ENCODE data around the gene TXNDC11.

Gene TXNDC11

DNA sequence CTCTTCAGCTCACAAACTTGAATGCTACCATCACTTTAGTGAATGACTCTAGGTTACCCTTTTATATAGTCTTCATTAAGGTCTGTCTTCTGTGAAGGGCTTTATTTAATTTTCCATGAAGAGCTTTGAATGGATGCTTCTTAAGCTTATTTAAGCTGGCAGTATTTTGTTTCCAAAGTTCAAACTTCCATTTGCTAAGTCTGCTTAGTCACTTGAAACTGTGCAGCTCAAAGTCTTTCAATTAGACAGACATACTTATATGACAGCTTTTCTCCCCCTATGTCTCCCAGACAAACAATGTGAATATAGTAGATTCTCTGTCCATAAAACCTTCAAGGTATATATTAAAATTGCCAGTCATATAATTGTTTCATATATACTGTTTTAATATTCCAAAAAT, 23.5 kb downstream of the TXNDC11 start:
- DNase-seq: no peak

DNA sequence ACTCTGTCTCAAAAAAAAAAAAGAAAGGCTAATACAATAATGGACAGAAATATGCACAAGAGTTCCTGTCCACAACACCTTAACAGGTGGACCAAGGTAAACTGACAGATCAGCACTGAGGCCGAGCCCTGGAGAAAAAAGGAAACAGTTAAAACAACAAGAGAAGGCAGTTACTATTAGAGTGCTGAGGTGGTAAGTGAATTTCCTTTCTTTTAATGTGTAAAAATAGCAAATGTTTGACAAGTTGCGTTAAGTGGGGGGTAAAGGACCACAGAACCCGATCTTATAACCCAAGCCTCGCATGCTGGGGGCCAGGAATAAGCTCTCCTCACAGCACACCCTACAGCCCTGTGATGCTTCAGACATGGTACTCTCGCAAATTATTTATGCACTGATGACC, 24.8 kb downstream of the TXNDC11 start:
- no peak for DNase-seq

DNA sequence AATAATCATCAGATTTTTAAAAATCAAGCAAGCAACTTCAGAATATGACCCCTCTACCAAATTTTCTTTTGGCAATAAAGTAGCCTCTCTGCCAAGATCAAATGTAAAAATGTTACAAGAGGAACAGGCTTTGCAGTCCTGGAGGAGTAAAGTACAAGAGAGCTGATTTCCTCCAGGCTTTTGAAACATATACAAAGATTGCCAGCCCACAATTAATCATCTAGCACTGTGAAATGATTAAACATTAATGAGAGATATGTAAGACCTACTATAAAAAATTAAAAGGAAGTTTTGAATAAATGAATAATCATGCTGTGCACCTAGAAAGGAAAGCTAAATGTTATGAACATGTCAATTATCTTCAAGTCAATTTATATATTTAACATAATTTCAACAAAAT, 26.3 kb downstream of the TXNDC11 start:
- no peak for DNase-seq

DNA sequence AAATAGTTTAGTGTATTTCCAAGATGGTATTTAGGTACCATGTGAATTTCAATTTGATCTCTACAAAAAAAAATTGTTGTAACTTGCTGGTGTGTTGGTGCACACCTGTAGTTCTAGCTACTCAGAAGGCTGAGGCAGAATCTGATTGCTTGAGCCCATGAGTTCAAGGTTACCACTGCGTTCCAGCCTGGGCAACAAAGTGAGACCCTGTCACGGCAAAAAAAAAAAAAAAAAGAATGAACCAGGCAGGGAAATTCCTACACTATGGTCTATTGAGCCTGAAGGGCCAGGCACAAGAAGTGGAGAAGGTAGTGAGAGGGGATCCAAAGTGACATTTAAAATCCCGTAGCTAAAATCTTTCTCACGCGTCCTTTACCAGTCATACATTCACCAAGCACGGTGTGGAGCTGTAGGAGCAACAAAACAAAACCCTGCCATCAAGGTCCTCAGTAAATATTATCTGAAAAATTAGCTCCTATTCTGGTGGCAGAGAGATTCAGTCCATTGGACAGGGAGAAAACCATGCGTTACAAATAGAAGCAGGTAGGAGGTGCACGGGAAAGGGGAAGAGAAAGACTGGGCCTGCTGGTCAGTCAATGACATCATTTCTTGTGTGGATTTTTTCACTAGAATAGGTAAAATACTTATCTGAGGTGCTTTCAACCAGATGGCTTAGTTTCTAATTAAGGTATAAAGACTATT, 27.3 kb downstream of the TXNDC11 start:
- DNase-seq: no peak

DNA sequence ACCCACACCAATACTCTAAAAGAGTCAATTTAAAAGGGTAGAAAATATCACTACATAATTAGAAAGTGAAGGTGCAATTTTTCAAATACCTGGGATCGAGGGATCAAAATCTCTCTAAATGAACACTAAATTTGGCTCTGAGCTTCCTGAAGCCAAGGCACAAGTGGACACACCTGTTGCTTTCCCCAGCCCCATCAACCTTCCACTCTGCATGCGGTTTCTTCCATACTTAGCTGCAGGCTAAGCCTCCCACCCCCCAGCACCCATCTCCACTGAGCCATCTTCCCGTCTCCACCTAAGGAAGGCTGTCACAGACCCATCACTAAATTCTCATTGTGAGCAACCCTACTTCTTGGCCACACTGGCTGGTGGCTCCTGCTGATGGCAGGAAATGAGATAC, 30.5 kb downstream of the TXNDC11 start:
- no peak for DNase-seq

DNA sequence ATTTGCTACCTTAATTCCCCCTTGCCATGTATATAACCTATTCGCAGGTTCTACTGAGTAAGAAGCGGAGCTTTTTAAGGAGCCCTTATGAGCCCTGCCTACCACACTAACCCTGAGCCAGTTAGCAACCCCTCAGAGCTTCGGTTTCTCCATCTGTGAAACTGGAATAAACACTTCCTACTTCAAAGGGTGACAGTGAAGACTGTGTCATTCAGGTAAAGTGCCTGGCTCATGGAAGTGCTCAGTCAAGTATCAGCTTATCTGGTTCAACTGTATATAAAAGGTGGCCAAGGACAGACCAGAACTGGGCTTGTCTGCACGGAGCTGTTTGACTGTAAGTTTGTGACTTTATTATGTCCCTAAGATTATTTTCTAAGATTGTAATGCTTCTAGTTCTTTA, 31.0 kb downstream of the TXNDC11 start:
- no peak for DNase-seq

DNA sequence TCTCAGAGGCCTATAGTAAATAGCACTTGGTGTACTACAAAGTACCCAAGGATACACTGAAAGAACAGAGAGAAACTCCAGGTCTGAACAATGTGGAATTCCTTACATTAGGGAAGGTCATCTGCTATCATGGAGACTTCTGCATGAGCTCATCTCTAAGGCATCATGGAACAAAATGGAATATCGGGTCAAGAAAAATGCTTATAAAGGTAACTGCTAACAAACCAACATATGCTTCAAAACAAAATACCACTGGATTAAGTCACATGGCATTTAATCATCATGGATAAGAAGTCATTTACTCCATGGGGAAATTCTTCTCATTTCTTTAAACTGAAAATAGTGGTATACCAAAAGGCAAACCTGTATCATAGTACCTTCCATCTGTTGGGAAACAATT, 34.2 kb downstream of the TXNDC11 start:
- no peak for DNase-seq

DNA sequence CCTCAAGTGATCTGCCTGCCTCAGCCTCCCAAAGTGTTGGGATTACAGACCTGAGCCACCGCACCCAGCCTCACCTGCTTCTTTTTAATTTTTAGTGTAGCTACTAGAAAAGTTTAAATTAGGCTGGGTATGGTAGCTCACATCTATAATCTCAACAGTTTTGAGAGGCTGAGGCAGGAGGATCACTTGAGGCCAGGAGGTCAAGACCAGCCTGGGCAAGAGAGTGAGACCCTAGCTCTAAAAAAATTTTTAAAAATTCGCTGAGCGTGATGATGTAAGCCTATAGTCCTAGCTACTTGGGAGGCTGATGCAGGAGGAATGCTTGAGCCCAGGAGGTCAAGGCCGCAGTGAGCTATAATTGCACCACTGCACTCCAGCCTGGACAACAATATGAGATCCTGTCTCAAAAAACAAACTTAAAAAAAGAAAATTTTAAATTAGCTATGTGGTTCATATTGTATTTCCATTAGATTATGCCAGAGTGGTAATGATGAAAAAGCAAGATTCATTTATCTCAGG, 34.9 kb downstream of the TXNDC11 start:
- DNase-seq: no peak

DNA sequence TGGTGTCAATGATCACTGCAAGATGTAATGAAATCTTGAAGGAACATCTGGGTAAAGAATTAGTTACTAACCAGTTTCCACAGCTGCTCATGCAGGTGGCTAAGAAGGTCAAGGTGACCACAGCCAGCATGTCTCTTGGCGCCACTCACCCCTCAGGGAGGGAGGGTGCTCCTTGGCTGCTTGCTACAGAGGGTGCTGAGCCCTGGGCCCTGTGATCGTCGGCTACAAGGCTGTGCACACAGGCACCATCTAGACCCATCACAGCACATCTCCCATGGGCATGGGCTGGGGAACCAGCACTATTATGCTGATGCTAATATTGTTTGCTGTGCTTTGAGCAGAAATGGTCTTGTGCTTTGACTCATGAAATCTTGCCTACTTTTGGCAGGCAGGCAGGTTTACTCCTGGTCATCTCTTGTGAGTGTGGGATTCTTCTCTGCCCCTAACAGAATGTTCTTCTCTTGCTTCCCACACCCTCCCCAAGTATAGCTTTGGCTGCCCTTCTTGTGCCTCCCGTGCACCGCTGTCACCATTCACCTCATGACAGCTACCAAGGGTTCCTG, 36.4 kb downstream of the TXNDC11 start:
- DNase-seq: no peak

DNA sequence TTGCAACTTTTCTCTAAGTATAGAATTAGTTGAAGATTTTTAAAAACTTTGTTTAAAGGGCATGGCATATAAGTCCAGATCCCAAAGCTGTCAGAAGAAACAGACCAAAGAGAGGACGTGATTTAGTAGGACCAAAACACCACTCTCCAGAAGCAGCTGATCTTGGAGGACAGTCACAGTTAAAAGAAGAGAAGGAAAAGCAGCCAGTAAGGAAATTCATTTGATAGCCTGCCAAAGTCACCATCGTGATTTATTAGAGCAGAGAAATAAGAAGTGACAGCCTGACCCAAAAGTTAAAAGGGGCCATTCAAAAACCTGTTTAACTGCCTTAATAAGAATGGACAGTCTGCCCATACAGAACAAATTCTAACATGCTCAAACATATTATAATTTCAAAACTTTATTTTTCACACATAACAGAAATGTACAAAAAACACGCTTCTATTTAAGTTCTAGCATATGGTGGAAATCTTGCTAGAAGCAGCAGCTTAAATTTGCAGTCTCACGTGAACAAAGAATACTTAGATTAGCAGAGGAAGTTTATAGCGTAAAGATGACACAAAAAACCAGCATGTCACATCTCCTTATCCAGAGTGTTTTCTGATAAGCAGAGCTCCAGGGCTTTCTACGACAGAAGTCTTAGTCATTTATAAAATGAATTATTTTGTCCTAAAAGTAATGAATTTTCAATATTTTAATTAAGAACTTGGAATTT, 37.2 kb downstream of the TXNDC11 start:
- DNase-seq: no peak

DNA sequence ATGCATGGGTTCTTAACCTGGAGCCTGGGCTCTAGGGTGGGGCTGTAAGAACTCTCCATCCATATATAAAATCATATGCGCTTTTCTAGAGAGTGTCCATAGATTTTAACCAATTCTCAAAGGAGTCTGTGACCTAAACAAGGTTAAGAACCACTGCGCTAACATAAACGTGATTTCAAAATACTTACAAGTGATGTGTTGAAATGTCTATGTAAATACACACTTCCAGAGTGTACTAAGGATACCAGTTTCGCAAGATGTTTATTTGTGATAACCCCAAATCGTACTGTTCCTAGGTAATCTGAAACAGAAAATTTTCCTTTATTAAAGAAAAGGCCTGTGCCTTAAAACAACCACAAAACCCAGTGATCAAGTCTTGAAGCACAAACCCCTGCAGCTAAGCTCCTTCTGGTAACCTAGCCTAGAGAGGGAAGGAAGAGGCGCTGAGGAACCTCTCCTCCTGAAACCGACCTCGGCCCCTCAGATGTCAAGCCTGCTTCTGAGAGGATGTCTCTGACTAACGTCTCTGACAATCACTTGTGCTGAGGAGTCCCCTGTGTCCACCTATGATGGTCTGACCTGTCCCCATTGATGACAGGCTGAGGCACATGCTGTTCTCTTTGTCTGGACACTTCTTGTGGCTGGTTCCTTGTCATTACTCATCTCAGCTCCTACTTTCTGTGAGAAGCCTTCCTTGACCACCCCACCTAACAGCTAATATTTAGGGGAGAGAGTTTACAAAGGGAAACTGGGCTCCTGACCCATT, 42.2 kb downstream of the TXNDC11 start:
- DNase-seq: no peak

DNA sequence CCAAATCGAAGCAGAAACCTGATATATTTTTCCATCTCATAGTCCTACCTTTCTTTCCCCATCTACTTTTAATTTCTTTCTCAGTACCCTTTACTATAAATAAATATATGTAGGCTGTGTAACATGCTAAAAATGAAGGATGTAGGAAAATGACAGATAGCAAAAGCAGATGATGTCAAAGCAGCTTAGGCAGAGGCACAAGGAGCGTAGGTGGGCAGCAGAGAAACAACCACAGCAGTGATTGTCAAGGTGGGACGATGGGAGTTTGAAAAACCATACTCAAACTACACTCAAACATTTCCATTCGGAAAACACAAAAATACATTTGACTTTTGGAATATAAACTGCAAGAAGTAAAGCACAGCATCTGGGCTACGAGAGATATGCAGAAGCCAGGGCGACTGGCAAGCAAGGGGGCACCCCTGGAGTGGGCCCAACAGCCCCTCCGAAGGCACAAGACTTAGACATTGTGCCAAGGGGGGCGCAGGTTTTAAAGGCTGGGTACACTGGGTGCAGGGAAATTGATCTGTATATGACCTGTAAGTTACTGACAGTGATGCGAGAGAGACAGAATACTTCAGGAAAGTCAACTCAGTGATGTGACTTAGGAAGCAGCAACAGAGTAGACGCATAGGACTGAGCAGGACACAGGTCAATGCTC, 43.3 kb downstream of the TXNDC11 start:
- DNase-seq: no peak

DNA sequence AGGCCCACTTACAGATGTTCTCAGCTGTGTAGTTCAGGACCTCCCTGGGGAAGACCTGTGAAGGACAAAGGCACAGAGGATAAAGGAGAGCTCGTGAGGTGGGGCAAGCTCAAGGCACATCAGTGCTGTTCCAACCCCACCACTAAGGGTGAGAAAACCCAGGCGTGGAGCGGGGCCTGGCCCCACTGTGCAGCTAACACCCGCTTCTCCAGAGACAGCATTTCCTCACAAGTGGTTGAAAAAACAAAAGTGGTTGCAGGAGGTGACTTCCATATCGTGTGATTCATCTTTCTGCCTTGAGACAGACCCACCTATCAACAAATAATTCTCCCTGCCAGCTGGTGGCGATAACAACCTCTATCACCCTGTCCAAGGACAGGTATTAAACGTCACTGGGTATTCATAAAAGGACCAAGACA, 44.4 kb downstream of the TXNDC11 start:
- DNase-seq: no peak

DNA sequence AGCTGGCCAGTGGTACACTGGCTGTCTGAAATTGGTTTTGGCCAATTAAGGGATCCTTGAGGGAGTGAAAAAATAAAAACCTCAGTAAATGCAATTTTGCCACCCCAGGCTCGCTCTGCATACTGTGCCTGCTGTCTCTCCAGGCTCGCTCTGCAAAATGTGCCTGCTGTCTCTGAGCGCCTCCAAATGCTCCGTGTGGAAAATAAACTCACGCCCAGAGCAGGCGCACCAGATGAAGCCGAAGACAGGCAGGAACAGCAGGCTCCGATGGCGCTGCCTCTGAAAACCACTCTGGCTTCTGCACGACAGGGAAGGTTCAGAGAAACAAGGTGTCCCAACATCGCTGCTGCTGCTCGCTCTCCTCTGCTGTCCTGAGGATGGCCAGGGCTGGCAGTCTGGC, 45.3 kb downstream of the TXNDC11 start:
- DNase-seq: no peak

DNA sequence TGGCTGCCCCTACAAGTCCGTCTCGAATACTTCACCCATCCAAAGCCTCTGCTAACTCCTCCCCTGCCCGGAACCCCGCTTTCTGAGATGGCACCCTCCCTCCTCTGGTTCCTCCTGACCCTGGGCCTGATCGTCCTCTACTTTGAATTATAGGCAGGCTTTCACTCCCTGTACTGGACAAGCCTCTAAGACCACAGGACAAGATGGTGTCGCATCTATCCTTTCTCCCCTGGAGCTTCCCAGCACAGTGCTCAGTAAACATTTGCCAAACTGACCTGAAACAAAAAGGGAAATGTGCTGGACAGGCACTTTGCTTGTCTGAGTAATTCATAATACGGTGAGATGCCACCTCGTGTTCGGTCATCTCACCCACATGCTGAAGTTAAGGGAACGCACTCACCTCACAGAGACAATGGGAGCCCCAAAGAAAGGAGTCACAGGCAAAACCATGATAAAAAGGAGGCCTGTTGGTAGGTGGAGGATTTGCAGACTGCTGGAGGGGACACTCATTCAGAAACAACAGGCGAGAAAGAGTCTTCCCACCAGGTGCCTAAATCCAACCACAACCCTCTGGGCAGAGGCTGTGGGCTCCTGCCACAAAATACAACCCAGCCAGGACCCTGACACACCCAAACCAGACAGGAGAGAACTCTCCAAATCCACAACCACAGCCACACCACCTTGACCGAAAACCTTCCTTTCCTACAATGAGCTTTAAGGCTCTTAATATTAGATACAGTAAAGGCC, 46.2 kb downstream of the TXNDC11 start:
- no peak for DNase-seq

DNA sequence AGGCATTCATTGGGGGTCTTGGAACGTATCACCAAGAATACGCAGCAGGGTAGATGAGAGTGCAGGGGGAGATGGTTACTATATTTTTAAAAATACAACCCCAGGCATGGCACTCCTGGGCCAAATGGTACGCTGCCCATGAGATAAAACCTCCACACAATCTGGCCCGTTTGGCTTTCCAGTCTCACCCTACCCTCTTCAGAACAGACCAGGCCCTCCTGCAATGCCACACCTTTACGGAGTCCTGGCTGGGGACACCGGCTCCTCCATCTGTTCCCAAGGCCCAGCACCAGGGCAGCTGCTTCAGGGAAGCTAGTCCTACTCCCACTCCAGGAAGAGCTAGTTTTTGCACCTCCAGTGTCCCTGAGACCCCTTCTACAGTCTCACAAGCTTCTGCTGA, 50.0 kb downstream of the TXNDC11 start:
- no peak for DNase-seq

DNA sequence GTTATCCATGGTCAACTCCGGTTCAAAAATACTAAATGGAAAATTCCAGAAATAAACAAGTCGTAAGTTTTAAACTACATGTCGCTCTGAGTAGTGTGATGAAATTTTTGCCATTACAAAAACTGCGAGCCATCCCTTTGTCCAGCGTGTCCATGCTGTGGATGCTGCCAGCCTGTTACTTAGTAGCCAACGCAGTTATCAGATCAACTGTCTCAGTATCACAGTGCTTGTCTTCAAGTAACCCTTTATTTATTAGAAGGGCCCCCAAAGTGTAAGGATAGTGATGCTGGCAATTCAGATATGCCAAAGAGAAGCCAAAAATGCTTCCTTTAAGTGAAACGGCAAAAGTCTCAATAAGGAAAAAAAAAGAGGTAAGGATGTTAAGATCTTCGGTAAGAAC, 50.5 kb downstream of the TXNDC11 start:
- DNase-seq: no peak

DNA sequence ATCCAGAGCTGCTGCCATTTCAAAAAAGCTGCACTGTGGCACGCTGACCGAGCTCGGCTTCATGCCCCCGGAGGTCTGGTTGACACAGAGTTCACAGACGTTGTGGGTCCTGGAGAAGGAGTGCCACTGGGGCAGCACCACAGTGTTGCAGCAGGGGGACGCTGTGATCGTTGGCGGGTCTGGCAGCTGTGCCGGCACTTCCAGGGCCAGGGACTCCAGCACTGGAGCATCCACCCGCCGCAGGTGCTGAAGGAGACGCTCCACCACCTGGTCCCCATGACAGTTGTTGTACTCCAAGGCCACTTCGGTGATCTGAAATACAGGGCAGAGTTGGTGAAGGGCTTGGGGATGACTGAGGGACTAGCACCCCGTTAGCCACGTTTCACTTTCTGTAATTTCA, 50.9 kb downstream of the TXNDC11 start:
- DNase-seq: no peak

DNA sequence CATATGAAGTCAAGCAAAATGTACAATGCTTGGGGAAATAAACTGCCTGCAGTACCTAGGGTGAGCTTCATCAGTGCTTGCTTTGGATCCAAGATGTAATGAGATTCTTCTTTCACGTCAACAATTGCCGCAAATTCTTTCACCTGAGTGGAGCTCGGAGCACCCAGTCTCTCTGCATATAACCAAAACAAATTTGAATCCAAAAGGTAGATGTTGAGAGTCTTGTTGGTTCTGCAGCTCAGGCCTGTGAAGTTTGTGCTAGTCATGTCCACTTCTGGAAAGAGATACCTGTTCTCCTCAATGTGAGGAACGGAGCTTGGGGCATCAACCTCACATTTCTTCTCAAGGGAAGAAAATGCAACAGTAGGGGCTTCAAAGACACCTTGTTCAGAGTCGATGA, 51.4 kb downstream of the TXNDC11 start:
- no peak for DNase-seq

DNA sequence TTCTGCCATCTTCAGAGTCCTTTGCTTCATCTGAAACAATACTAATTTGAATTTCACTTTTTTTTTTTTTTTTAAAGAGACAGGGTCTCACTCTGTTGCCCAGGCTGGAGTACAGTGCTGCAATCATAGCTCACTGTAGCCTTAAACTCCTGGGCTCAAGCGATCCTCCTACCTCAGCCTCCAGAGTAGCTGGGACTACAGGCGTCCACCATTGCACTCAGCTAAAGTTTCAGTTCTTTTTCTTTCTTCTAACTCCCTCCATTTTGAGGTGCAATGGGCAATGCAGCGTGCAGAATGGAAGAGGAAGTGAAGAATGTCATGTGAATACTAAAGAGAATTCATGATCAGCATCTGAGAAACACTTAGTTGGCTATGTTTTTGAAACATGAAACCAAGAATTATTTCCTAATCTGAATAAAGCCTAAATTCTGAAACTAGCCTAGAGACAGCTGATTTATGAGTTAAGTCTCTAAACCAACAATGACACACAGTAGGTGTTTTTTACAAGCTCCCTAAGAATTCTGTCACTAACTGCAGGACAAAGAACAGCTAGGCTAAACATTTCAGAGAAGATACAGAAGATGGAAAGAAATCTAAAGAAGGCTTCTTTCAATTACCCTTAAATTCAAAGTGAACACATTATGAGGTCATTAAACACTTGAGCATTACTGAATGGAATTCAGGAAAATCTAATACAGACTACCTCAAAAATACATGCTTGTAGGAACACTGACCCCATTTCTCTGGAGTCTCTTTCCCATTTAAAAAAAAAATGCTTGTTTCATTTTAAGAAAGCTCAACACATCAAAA, 53.4 kb downstream of the TXNDC11 start:
- DNase-seq: no peak

DNA sequence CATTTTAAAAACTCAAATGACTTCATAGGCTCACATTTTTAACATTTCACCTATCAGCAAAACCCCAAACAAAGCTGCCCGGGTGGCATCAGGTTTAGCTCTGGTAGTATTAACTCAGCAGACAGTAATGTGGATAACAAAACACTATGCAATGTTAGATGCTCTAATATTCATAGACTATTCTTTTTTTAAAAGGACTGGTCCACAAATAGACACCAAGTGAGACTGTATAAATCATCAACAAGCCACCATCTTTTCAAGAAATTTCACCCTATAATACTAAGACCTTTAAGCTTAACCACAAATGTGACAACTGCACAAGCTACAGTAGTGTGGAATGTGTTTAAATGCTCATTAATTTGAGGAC, 54.2 kb downstream of the TXNDC11 start:
- no peak for DNase-seq

Data from NCI-H2081 treated with DMSO at 0.1 percent for 48 hours (cell line).